ENCODE data around the gene FRMD1.

Gene FRMD1

DNA sequence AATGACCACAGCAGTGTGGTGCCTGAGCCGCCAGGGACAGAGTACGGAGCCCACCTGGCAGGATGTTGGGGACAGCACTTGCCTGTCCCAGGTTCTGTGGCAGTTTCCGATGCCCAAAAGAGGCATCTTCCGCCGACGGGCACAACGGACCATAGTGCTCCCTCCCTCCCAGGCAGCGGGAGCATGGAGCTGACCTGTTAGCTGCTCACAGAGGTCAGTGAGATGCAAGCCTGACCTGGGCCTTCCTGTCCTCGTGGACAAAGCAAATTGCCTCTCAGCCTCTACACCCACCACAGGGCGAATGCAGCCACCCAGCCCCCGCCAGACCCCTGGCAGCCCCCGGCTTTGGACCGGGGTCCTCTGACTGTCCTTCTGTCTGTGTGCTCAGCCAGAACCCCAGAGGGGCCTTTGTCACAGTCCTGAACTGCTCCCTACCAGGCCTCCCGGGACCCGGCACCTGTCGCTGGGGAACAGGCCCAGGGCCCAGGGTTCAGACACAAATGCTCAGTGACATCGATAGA lies 16.2 kb upstream of the FRMD1 start:
- H2AFZ ChIP-seq (ENCODE audit: low read depth, low read length) = no peak overlapping the region
- TF ChIP-seq, protein P1, sequence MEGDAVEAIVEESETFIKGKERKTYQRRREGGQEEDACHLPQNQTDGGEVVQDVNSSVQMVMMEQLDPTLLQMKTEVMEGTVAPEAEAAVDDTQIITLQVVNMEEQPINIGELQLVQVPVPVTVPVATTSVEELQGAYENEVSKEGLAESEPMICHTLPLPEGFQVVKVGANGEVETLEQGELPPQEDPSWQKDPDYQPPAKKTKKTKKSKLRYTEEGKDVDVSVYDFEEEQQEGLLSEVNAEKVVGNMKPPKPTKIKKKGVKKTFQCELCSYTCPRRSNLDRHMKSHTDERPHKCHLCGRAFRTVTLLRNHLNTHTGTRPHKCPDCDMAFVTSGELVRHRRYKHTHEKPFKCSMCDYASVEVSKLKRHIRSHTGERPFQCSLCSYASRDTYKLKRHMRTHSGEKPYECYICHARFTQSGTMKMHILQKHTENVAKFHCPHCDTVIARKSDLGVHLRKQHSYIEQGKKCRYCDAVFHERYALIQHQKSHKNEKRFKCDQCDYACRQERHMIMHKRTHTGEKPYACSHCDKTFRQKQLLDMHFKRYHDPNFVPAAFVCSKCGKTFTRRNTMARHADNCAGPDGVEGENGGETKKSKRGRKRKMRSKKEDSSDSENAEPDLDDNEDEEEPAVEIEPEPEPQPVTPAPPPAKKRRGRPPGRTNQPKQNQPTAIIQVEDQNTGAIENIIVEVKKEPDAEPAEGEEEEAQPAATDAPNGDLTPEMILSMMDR (IDR thresholded peaks at IDR 0.05; ENCODE audit: borderline replicate concordance, extremely low read depth, low read length, poor library complexity, severe bottlenecking) = no peak
- TF ChIP-seq EZH2 (IDR thresholded peaks at IDR 0.05; ENCODE audit: borderline replicate concordance, low read depth, low read length, severe bottlenecking) = no peak
- DNase-seq (no peak), ATAC-seq (ENCODE audit: insufficient read depth, low read depth) (no peak)
- no peak overlapping the region for H3K9ac ChIP-seq (ENCODE audit: low read depth, low read length)
- H3K4me1 ChIP-seq (ENCODE audit: insufficient read depth, low read length) = no peaks in the 10 kb centered on the region
- no peak overlapping the region for H3K27ac ChIP-seq (ENCODE audit: low read length)
- no peak overlapping the region for H3K4me3 ChIP-seq (ENCODE audit: low read depth in 1 of 2, low read length in 2 of 2)
- no peaks in the 10 kb centered on the region for H4K20me1 ChIP-seq (ENCODE audit: insufficient read depth, low read length)
- H3K79me2 ChIP-seq (ENCODE audit: insufficient read depth, low read length) = no peaks in the 10 kb centered on the region
- H3K27me3 ChIP-seq (ENCODE audit: insufficient read depth, low read length, poor library complexity) = no peaks in the 10 kb centered on the region
- H3K36me3 ChIP-seq (ENCODE audit: insufficient read depth, low read length) = no peaks in the 10 kb centered on the region
- H3K4me2 ChIP-seq (ENCODE audit: insufficient read depth, low read length) = no peak overlapping the region
- peaks cover 10% of the 10 kb centered on the region for H3K9me3 ChIP-seq (ENCODE audit: insufficient read depth, low read length, severe bottlenecking)

DNA sequence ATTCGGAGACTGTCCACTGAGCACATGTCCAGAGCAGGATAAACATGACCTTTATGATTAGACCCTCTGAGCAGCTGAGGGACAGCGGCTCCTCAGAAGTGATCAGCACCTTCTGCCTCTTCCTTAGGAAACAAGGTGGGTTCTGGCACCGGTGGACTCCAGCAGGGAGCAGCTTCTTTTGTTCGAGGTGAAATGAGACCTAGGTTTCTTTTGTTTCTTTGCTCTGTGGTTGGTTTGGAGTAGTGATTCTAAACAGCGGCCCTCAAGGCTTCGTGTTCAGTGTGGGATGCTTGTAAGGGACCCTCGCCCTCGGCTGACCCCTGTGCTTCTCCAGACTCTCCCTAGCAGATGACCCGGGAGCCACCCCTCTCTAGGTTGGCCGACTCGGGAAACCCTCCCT lies 14.6 kb upstream of the FRMD1 start:
- TF ChIP-seq, protein P1 (IDR thresholded peaks at IDR 0.05; ENCODE audit: borderline replicate concordance, extremely low read depth, low read length, poor library complexity, severe bottlenecking) = no peak
- TF ChIP-seq EZH2 (IDR thresholded peaks at IDR 0.05; ENCODE audit: borderline replicate concordance, low read depth, low read length, severe bottlenecking) = no peak
- H3K4me1 ChIP-seq (ENCODE audit: insufficient read depth, low read length) = no peaks in the 10 kb centered on the region
- DNase-seq = no peak
- H3K9ac ChIP-seq (ENCODE audit: low read depth, low read length) = no peak overlapping the region
- H3K36me3 ChIP-seq (ENCODE audit: insufficient read depth, low read length) = no peaks in the 10 kb centered on the region
- H3K79me2 ChIP-seq (ENCODE audit: insufficient read depth, low read length) = no peaks in the 10 kb centered on the region
- H3K27me3 ChIP-seq (ENCODE audit: insufficient read depth, low read length, poor library complexity) = no peaks in the 10 kb centered on the region
- H3K4me3 ChIP-seq (ENCODE audit: low read depth in 1 of 2, low read length in 2 of 2) = no peak overlapping the region
- H3K4me2 ChIP-seq (ENCODE audit: insufficient read depth, low read length) = no peak overlapping the region
- no peak for ATAC-seq (ENCODE audit: insufficient read depth, low read depth)
- H3K27ac ChIP-seq (ENCODE audit: low read length) = no peak overlapping the region
- no peak overlapping the region for H2AFZ ChIP-seq (ENCODE audit: low read depth, low read length)
- H3K9me3 ChIP-seq (ENCODE audit: insufficient read depth, low read length, severe bottlenecking) = peaks cover 10% of the 10 kb centered on the region
- H4K20me1 ChIP-seq (ENCODE audit: insufficient read depth, low read length) = no peaks in the 10 kb centered on the region

DNA sequence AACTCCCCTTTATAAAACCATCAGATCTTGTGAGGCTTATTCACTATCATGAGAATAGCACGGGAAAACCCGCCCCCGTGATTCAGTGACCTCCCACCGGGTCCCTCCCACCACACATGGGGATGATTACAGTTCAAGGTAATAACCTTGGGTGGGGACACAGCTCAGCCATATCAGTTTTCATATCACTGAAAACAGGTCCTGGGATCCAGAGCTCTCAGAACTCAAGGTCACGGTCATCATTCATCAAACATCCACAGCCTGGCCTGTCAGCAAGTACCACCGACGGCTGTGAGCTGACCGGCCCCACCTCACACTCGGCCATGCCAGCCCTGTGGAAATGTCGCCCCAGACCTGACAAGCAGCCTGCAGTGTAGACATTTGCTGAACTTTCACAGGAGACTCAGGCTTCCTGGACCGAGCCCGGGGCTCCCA lies 14.1 kb upstream of the FRMD1 start:
- Histone ChIP-seq H3K4me1 (ENCODE audit: insufficient read depth, low read length) (no peaks in the 10 kb centered on the region), H3K27me3 (ENCODE audit: insufficient read depth, low read length, poor library complexity) (no peaks in the 10 kb centered on the region), H3K9me3 (ENCODE audit: insufficient read depth, low read length, severe bottlenecking) (peaks cover 10% of the 10 kb centered on the region), H4K20me1 (ENCODE audit: insufficient read depth, low read length) (no peaks in the 10 kb centered on the region), H2AFZ (ENCODE audit: low read depth, low read length) (no peak overlapping the region), H3K4me2 (ENCODE audit: insufficient read depth, low read length) (no peak overlapping the region), H3K27ac (ENCODE audit: low read length) (no peak overlapping the region), H3K79me2 (ENCODE audit: insufficient read depth, low read length) (no peaks in the 10 kb centered on the region), H3K36me3 (ENCODE audit: insufficient read depth, low read length) (no peaks in the 10 kb centered on the region), H3K4me3 (ENCODE audit: low read depth in 1 of 2, low read length in 2 of 2) (no peak overlapping the region), H3K9ac (ENCODE audit: low read depth, low read length) (no peak overlapping the region)
- TF ChIP-seq, protein P1 (IDR thresholded peaks at IDR 0.05; ENCODE audit: borderline replicate concordance, extremely low read depth, low read length, poor library complexity, severe bottlenecking) = no peak
- TF ChIP-seq EZH2 (IDR thresholded peaks at IDR 0.05; ENCODE audit: borderline replicate concordance, low read depth, low read length, severe bottlenecking) = no peak
- DNase-seq (no peak), ATAC-seq (ENCODE audit: insufficient read depth, low read depth) (no peak)

DNA sequence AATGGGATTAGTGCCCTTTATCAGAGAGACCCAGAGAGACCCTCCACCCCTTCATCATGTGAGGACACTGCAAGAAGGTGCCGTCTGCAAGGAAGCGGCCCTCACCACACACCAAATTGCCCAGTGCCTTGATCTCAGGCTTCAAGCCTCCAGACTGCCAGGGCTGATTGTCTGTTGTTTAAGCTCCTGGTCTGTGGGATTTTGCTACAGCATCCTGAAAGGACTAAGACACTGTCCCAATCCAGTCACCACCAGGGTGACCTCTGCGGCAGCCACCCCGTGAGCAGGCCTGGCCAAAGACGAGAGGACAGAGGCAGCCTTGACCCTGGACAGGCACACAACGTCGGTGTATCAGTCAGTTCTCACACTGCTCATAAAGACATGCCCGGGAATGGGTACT lies 13.5 kb upstream of the FRMD1 start:
- peaks cover 10% of the 10 kb centered on the region for H3K9me3 ChIP-seq (ENCODE audit: insufficient read depth, low read length, severe bottlenecking)
- H3K4me1 ChIP-seq (ENCODE audit: insufficient read depth, low read length) = no peaks in the 10 kb centered on the region
- no peak overlapping the region for H3K4me3 ChIP-seq (ENCODE audit: low read depth in 1 of 2, low read length in 2 of 2)
- no peak overlapping the region for H2AFZ ChIP-seq (ENCODE audit: low read depth, low read length)
- H3K27ac ChIP-seq (ENCODE audit: low read length) = no peak overlapping the region
- H3K27me3 ChIP-seq (ENCODE audit: insufficient read depth, low read length, poor library complexity) = no peaks in the 10 kb centered on the region
- H3K36me3 ChIP-seq (ENCODE audit: insufficient read depth, low read length) = no peaks in the 10 kb centered on the region
- no peak for DNase-seq
- H3K9ac ChIP-seq (ENCODE audit: low read depth, low read length) = no peak overlapping the region
- ATAC-seq (ENCODE audit: insufficient read depth, low read depth) = no peak
- H3K4me2 ChIP-seq (ENCODE audit: insufficient read depth, low read length) = no peak overlapping the region
- TF ChIP-seq, protein P1 (IDR thresholded peaks at IDR 0.05; ENCODE audit: borderline replicate concordance, extremely low read depth, low read length, poor library complexity, severe bottlenecking) = no peak
- no peak for TF ChIP-seq EZH2 (IDR thresholded peaks at IDR 0.05; ENCODE audit: borderline replicate concordance, low read depth, low read length, severe bottlenecking)
- H4K20me1 ChIP-seq (ENCODE audit: insufficient read depth, low read length) = no peaks in the 10 kb centered on the region
- no peaks in the 10 kb centered on the region for H3K79me2 ChIP-seq (ENCODE audit: insufficient read depth, low read length)
